ENCODE data around the gene OR51D1.

- TF ChIP-seq POLR2AphosphoS5 (IDR thresholded peaks at IDR 0.05; ENCODE audit: low read depth, low read length) (no peak), POLR2A (IDR thresholded peaks at IDR 0.05; ENCODE audit: low read depth, low read length) (no peak), POU2F2 (IDR thresholded peaks at IDR 0.05; ENCODE audit: low read depth, low read length) (no peak), SPI1 (IDR thresholded peaks at IDR 0.05; ENCODE audit: low read depth, low read length) (no peak), TAF1 (IDR thresholded peaks at IDR 0.05; ENCODE audit: low read depth, low read length) (no peak)
These were observed 45.5 kb downstream of the OR51D1 start for GRCh38 chr11:4682623-4683419.

Measured in GM12891 (cell line).